Activated naive CD4-positive, alpha-beta T cell treated with anti-CD3 and anti-CD28 coated beads, Interleukin-2, amount 10 ng/mL, durations not matched to agents 7 days and 5 days (primary cell): ENCODE measurements around the gene PSAP.

Experiments
- CTCF ChIA-PET: fragments of 350-600 bp; sonication (Branson Sonifier 250); formaldehyde crosslinking; loops from one replicate; lab custom pipeline; 2021; ENCODE audit warnings: antibody characterized with exemption; lab: Charles Lee
- DNase-seq: peaks from one replicate; pipeline ENCODE4 v3.0.0-alpha.2; 2020
- H3K27ac Mint-ChIP-seq: one replicate; pipeline ENCODE4 v1.8.0; 2021; ENCODE audit warnings: mild to moderate bottlenecking, moderate library complexity, mixed read lengths
- H3K27me3 Mint-ChIP-seq: one replicate; pipeline ENCODE4 v1.8.0; 2021; ENCODE audit warnings: mild to moderate bottlenecking, mixed read lengths
- H3K36me3 Mint-ChIP-seq: one replicate; pipeline ENCODE4 v1.8.0; 2021; ENCODE audit warnings: mixed read lengths
- H3K4me1 Mint-ChIP-seq: one replicate; pipeline ENCODE4 v1.8.0; 2021; ENCODE audit warnings: mixed read lengths
- H3K4me3 Mint-ChIP-seq: one replicate; pipeline ENCODE4 v1.8.0; 2021; ENCODE audit warnings: mild to moderate bottlenecking, moderate library complexity, mixed read lengths
- H3K9me3 Mint-ChIP-seq: one replicate; pipeline ENCODE4 v1.8.0; 2021; ENCODE audit warnings: mixed read lengths

Gene PSAP

DNA sequence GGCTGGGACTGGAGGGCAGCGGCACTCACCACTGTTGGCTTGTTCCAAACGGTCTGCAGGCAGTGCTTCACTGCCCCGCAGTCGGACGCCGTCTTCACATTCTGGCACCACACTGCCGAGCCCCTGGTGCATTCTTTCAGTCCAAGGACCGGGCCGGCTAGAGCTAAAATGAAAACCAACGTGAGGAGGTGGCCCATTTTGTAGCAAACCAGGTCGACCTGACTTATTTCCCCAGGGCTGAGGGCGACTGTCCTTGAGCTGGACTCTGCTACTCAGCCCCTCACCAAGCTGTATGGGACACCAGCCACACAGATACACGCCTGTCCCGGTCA lies 16.7 kb downstream of the PSAP start:
- H3K9me3 Mint-ChIP-seq = no peaks in the 10 kb centered on the region
- H3K4me3 Mint-ChIP-seq = no peak overlapping the region
- no peak overlapping the region for H3K27ac Mint-ChIP-seq
- no peaks in the 10 kb centered on the region for H3K27me3 Mint-ChIP-seq
- no peak for DNase-seq
- peaks cover 30% of the 10 kb centered on the region for H3K4me1 Mint-ChIP-seq
- CTCF ChIA-PET = interaction anchor here (1.0 to 1.8 kb wide), 3 partner anchors 16 to 64 kb away, joined by 3 to 6 read pairs (median 3); no protein-coding TSS in a partner anchor
- peaks cover 24% of the 10 kb centered on the region for H3K36me3 Mint-ChIP-seq

DNA sequence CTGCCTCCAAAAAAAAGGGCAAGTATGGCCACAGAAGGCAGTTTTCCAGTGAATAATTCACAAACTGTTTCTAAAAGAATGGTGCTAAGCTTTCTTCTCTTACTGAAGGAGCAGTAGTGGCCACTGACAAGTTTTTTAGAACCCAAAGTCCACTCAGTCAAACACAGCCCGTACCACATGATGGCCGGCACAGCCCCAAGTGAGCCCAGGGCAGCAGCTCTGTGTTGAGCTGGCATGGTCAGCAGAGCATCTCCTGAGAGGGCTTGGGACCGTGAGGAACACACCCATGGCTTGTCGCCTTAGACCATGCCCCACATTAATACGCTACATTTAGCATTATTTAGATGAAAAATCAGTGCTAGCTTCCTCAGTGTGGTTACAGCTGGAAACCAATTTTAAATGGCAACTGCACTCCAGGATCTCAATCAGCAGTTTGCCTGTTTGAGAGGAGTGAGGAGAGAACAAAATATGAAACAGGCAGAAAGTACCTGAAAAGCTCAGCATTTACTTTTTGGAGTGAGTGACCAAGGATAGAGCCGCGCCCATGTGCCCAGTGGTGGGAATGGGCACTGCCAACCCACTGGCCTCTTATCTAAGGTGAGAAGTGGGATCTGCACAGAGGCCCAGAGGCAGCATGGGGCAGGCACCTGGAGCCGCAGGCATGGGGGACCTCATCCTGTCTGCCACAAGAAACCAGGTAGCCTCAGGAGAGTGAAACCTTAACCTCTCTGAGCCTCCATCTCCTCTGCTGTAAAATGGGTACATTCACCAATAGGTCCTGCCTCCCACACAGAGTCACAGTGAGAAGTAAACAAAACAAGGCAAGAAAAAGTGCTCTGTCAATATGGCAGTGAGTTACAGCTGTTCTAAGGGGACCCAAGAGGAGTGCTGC lies 17.4 kb downstream of the PSAP start:
- Mint-ChIP-seq H3K4me1 (peaks cover 27% of the 10 kb centered on the region), H3K9me3 (no peaks in the 10 kb centered on the region), H3K27ac (no peak overlapping the region), H3K4me3 (no peak overlapping the region), H3K36me3 (peaks cover 29% of the 10 kb centered on the region), H3K27me3 (no peaks in the 10 kb centered on the region)
- no peak for DNase-seq
- CTCF ChIA-PET = interaction anchor here (1.0 to 1.8 kb wide), 3 partner anchors 16 to 64 kb away, joined by 3 to 6 read pairs (median 3); no protein-coding TSS in a partner anchor

DNA sequence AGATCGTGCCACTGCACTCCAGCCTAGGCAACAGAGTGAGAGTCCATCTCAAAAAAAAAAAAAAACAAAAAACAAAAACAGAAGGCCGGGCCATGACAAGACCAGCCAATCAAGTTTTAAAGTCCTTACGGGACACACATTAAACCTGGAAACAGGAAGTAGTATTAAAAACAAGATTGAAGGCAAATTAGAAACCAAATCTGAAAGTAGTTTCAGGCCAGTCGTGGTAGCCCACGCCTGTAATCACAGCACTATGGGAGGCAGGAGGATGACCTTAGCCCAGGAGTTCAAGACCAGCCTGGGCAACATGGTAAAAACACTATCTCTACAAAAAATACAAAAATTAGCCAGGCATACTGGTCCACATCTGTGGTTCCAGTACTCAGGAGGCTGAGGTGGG lies 18.1 kb downstream of the PSAP start:
- Mint-ChIP-seq H3K4me1 (peaks cover 20% of the 10 kb centered on the region), H3K27me3 (no peaks in the 10 kb centered on the region), H3K4me3 (no peak overlapping the region), H3K36me3 (peaks cover 30% of the 10 kb centered on the region), H3K9me3 (no peaks in the 10 kb centered on the region), H3K27ac (peak overlapping the region; percentile 67)
- CTCF ChIA-PET = interaction anchor here (1.8 kb wide), 1 partner anchor 63 kb away, joined by 6 read pairs; no protein-coding TSS in a partner anchor
- peak; percentile 30 for DNase-seq

DNA sequence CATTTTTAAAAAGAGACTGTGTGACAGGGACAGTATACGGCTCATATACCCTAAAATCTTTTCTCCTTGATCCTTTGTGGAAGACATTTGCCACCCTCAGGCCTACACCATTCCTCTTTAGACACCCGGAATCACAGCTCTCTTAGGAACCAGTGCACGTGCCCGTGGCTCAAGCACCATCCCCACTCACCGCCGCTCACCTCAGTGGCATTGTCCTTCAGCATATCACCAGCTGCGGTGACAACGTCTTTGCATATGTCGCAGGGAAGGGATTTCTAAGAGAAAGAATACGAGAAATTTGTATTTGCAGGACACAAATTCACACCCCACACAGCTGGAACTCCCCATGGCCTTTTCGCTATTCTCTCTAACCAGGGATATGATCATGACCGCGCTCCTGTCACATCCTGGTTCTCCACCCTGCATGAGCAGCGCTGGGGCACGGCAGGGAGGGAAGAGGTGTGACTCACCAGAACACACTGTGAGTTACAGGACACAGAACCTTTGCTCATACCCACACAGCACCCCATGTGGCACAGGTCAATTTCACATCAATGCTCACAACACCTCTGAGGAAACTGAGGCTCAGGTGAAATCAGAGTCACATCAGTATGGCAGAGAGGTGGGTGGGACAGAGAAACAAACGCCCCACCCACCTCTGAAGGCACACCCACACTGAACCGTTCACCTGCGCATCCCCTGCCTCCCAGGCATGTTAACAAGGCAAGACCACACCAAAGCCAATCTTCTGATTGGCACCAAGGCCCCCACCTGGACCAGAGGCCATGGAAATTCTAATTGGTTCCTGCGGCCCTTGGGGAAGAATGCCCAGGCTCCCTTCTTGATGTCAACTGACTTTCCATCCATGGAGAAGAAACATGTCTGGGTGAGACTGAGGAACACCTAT lies 19.2 kb downstream of the PSAP start:
- no peak overlapping the region for H3K4me3 Mint-ChIP-seq
- H3K4me1 Mint-ChIP-seq = peaks cover 12% of the 10 kb centered on the region
- H3K36me3 Mint-ChIP-seq = peaks cover 33% of the 10 kb centered on the region
- CTCF ChIA-PET = no interaction called here
- H3K27me3 Mint-ChIP-seq = no peaks in the 10 kb centered on the region
- no peaks in the 10 kb centered on the region for H3K9me3 Mint-ChIP-seq
- no peak overlapping the region for H3K27ac Mint-ChIP-seq
- no peak for DNase-seq

DNA sequence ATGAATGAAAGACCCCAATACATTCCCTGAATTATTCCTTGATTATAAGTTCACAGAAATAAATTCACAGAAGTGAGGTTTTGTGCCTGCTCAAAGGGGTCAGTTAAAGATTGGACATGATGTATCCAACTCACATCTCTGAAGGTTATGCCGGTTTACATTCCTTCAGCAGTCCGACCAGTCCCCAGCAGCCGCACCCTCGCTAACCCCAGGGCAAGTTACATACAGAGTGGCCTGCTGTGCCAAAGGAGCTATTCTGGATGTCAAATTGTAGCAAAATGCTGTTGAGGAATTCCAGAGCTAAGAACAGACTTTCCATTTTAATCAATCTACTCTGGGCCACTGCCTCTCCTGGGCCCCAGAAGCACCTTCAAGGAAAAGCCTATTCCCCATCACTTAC lies 20.3 kb downstream of the PSAP start:
- CTCF ChIA-PET = no interaction called here
- Mint-ChIP-seq H3K27me3 (no peaks in the 10 kb centered on the region), H3K9me3 (no peaks in the 10 kb centered on the region), H3K4me3 (no peak overlapping the region), H3K27ac (no peak overlapping the region), H3K36me3 (peaks cover 37% of the 10 kb centered on the region), H3K4me1 (peaks cover 9% of the 10 kb centered on the region)
- DNase-seq = no peak

DNA sequence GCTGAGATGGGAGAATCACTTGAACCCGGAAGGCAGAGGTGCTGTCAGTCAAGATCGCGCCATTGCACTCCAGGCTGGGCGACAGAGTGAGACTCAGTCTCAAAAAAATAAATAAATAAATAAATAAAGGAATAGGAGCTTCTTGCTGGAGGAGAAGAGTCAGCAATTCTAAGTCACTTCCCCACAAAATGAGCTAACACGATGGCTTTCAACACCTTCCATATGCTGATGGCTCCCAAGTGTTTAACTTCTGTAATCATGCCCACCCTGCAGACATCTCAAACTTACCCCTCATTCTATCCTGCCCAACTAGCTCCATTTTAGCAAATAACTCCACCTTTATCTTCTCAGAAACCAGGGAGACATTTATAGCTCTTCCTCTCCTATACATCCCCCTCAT lies 21.2 kb downstream of the PSAP start:
- no peaks in the 10 kb centered on the region for H3K9me3 Mint-ChIP-seq
- H3K4me1 Mint-ChIP-seq = peaks cover 9% of the 10 kb centered on the region
- H3K36me3 Mint-ChIP-seq = peaks cover 42% of the 10 kb centered on the region
- CTCF ChIA-PET = no interaction called here
- no peak for DNase-seq
- H3K4me3 Mint-ChIP-seq = no peak overlapping the region
- no peaks in the 10 kb centered on the region for H3K27me3 Mint-ChIP-seq
- no peak overlapping the region for H3K27ac Mint-ChIP-seq

DNA sequence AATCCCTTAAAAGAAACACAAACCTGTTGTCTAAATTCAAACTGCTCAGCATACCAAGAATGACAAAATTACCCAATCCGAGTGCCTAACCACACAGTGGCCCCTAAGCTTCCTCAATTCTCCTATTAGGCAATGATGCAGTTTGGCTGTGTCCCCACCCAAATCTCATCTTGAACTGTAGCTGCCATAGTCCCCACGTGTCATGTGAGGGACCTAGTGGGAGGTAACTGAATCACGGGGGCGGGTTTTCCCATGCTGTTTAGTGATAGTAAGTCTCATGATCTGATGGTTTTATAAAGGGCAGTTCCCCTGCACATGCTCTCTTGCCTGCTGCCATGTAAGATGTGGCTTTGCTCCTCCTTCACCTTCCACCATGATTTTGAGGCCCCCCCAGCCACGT lies 21.9 kb downstream of the PSAP start:
- H3K27ac Mint-ChIP-seq = no peak overlapping the region

DNA sequence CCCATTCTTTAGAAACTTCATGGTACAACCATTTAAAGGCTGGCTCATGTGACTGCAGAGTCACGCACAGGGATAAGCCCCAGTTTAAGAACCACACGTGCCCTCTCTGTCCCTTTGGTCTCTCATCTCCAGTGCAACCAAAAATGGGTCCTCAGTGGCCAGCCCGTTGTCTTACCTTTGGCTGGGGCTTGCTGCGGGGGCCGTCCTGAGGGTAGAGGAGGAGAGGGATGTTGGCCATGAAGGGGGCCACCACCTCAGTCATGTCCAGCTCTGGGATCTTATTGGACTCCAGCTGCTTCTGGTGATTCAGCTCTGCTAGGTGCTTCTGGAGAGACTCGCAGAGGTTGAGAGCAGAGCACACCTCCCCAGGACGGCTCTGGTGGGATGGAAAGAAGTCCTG lies 22.3 kb downstream of the PSAP start:
- Mint-ChIP-seq H3K36me3 (peaks cover 44% of the 10 kb centered on the region), H3K4me3 (no peak overlapping the region), H3K27ac (no peak overlapping the region), H3K9me3 (no peaks in the 10 kb centered on the region), H3K4me1 (peaks cover 8% of the 10 kb centered on the region), H3K27me3 (no peaks in the 10 kb centered on the region)
- no peak for DNase-seq
- CTCF ChIA-PET = no interaction called here

More for the DNA sequence above, 21.9 kb downstream of the PSAP start:
- CTCF ChIA-PET = no interaction called here
- no peak for DNase-seq
- H3K4me3 Mint-ChIP-seq = no peak overlapping the region
- H3K36me3 Mint-ChIP-seq = peaks cover 43% of the 10 kb centered on the region
- no peaks in the 10 kb centered on the region for H3K27me3 Mint-ChIP-seq
- no peaks in the 10 kb centered on the region for H3K9me3 Mint-ChIP-seq
- H3K4me1 Mint-ChIP-seq = peaks cover 9% of the 10 kb centered on the region

DNA sequence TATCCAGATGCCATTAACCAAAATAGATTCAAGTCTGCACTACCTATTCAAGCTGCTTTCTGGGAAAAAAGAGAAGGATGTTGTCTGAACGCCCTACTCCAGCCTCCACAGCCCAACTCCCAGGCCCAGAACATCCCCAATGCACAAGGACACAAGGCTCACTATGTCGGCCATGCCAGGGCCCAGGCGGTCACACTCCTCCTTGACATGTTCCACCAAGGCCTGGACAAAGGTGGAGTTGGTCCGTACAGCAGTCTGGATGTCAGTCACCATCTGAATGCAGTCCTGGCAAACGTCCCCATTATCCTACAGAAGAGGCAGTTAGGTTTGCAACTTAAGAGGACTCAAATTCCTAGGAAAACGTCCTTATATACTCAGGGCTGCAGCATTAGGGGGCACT lies 23.2 kb downstream of the PSAP start:
- CTCF ChIA-PET = interaction anchor here (0.6 kb wide), 1 partner anchor 1312 kb away, joined by 3 read pairs; no protein-coding TSS in a partner anchor

DNA sequence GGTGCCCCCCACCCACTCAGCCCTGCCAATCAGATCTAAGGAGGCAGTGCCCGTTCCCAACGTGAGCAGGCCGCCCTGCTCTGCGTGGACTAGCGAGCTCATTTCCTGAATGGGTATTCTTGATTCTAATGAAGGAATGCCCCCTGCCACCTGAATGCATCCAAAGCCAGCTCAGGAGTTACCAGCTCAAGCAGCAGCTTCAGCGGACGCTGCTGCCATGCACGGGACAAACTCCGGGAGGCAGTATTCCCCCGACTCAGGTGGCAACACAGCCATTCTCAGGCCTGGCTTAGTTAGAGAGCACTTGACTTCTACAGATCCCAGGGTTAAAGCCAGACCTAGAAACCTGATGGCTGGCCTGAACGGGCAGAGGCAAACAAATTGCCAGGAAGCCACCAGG lies 25.8 kb downstream of the PSAP start:
- Mint-ChIP-seq H3K9me3 (no peaks in the 10 kb centered on the region), H3K36me3 (peaks cover 50% of the 10 kb centered on the region), H3K4me1 (peaks cover 13% of the 10 kb centered on the region), H3K27me3 (no peaks in the 10 kb centered on the region), H3K27ac (no peak overlapping the region), H3K4me3 (no peak overlapping the region)
- DNase-seq = no peak
- CTCF ChIA-PET = interaction anchor here (1.8 kb wide), 1 partner anchor 54 kb away, joined by 6 read pairs; no protein-coding TSS in a partner anchor

More for the DNA sequence above, 23.2 kb downstream of the PSAP start:
- no peak for DNase-seq
- Mint-ChIP-seq H3K27me3 (no peaks in the 10 kb centered on the region), H3K4me1 (peaks cover 2% of the 10 kb centered on the region), H3K4me3 (no peak overlapping the region), H3K27ac (peak overlapping the region; percentile 26), H3K9me3 (no peaks in the 10 kb centered on the region), H3K36me3 (peaks cover 45% of the 10 kb centered on the region)

DNA sequence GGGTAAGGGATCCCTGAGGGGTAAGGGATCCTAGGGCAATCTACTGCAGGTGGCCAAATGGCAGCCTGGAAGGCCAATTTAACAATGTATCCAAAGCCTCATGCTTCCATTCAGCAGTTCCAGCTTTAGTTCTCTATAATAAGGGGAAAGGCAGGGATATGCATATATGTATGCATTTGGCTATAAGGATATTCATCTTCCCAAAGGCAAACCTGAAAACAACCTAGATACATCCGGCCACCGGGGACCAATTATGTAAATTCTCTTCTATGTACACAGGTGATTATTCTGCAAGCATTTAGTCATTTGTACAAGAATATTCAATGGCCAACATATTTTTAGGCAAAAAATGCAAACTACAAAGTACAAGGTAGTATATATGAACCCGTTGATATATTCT lies 26.7 kb downstream of the PSAP start:
- H3K4me1 Mint-ChIP-seq = peaks cover 13% of the 10 kb centered on the region
- peaks cover 50% of the 10 kb centered on the region for H3K36me3 Mint-ChIP-seq
- H3K27ac Mint-ChIP-seq = no peak overlapping the region
- CTCF ChIA-PET = interaction anchor here (1.8 kb wide), 1 partner anchor 55 kb away, joined by 6 read pairs; no protein-coding TSS in a partner anchor
- no peak for DNase-seq
- H3K27me3 Mint-ChIP-seq = no peaks in the 10 kb centered on the region
- no peak overlapping the region for H3K4me3 Mint-ChIP-seq
- H3K9me3 Mint-ChIP-seq = no peaks in the 10 kb centered on the region

DNA sequence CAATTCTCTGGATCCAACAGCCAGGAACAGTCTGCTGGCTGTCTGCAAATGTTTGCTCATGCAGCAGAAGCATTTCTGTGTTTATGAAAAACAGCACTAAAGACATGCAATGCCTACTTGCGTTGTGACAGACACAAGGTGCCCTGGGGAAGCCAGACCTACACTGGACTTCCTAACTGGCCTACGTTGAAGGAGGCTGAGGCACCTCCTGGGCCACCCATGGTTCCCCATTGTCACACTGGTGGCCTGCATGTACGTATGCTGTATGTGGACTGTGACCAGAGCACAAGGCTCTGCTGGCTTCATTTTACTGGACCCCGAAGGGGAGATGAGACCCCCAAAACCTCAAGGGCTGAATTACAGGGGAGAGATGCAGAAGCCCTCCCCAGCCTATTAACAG lies 27.7 kb downstream of the PSAP start:
- no peak overlapping the region for H3K27ac Mint-ChIP-seq
- peaks cover 13% of the 10 kb centered on the region for H3K4me1 Mint-ChIP-seq
- H3K4me3 Mint-ChIP-seq = no peak overlapping the region
- no peaks in the 10 kb centered on the region for H3K27me3 Mint-ChIP-seq
- no peak for DNase-seq
- CTCF ChIA-PET = no interaction called here
- H3K9me3 Mint-ChIP-seq = no peaks in the 10 kb centered on the region
- H3K36me3 Mint-ChIP-seq = peaks cover 53% of the 10 kb centered on the region

DNA sequence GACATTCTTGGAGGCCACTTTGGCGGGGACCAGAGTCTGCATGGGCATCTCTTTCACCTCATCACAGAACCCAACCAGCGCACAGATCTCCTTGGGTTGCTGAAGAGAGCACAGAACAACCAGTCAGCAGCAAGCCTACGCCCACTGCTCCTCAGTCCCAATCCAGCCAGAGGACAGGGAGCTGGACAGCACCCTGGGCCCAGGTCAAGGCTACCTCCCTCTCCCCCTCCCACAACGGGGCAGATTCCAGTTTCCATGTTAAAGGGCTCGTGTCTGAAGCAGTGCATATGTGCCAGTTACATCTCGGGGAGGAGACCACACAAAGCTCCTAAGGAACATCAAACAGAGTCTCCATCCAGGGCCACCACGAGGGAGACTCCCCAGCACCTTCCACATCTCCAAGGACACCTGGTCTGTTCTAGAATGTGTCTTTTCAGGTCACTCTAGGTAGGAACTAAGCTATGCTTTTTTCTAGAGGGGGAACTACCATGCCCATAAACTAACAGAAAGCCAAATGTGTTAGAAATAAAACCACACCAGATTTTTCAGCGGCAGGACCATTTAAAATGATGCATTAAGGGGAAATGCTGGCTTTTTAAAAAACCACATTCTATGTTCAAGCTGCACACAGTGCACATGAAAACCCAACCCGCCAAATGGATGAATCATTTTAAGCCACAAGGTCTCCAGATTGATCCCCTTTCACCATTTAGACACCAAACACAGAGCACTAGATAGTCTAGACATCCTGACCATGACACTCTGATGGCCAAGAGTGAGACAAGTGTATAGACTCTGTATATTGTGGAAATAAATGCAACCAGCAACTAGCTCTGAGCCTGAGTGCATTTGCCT lies 28.9 kb downstream of the PSAP start:
- Mint-ChIP-seq H3K27ac (peak overlapping the region; percentile 29), H3K36me3 (peaks cover 57% of the 10 kb centered on the region), H3K9me3 (no peaks in the 10 kb centered on the region), H3K4me1 (peaks cover 13% of the 10 kb centered on the region), H3K27me3 (no peaks in the 10 kb centered on the region), H3K4me3 (no peak overlapping the region)
- CTCF ChIA-PET = interaction anchor here (0.9 to 1.5 kb wide), 2 partner anchors 11 to 227 kb away, joined by 4 to 5 read pairs; no protein-coding TSS in a partner anchor
- DNase-seq = no peak
